Liver (tissue), 9 donors: ENCODE measurements around the gene PHLDB3. TPM values are rescaled to one million over a fixed set of nuclear protein-coding genes. Genes with fewer than 3 reads are reported as not detected.

Experiments used
- DNase-seq: peaks from one replicate; pipeline ENCODE4 v3.0.0-alpha.2; 2017; ENCODE audit warnings: low spot score
- H3K27ac ChIP-seq, 2 donors: one replicate each; pipeline ENCODE4 v1.7.0; 2013; ENCODE audit warnings: inconsistent platforms in 2 of 2, low read length in 2 of 2, control low read depth in 1 of 2, low read depth in 1 of 2, mild to moderate bottlenecking in 1 of 2
- H3K27me3 ChIP-seq, 4 donors: one replicate each; pipeline versions ENCODE4 v1.6.1 to v1.7.0; 2013; ENCODE audit warnings: low read length in 3 of 4, inconsistent platforms in 1 of 4, mild to moderate bottlenecking in 1 of 4, moderate library complexity in 1 of 4; ENCODE audit not compliant: control insufficient read depth in 4 of 4, insufficient read depth in 4 of 4
- H3K36me3 ChIP-seq, 4 donors: one replicate each; pipeline versions ENCODE4 v1.6.1 to v1.7.0; 2013; ENCODE audit warnings: low read length in 3 of 4, mild to moderate bottlenecking in 3 of 4, low read depth in 1 of 4, moderate library complexity in 1 of 4; ENCODE audit not compliant: control insufficient read depth in 4 of 4, insufficient read depth in 3 of 4
- H3K4me1 ChIP-seq, 4 donors: one replicate each; pipeline versions ENCODE4 v1.6.1 to v1.7.0; 2013; ENCODE audit warnings: low read length in 3 of 4, mild to moderate bottlenecking in 3 of 4, moderate library complexity in 1 of 4; ENCODE audit not compliant: control insufficient read depth in 4 of 4, insufficient read depth in 4 of 4
- H3K4me3 ChIP-seq, 3 donors: one replicate each; pipeline versions ENCODE4 v1.6.1 to v1.7.0; 2013; ENCODE audit warnings: low read length in 3 of 3, control low read depth in 1 of 3, low read depth in 1 of 3, mild to moderate bottlenecking in 1 of 3
- H3K9ac ChIP-seq, 2 donors: one replicate each; pipeline ENCODE4 v1.7.0; 2013; ENCODE audit warnings: low read length in 2 of 2, mild to moderate bottlenecking in 2 of 2, moderate library complexity in 2 of 2, control low read depth in 1 of 2, low read depth in 1 of 2
- H3K9me3 ChIP-seq, 4 donors: one replicate each; pipeline versions ENCODE4 v1.6.1 to v1.7.0; 2013; ENCODE audit warnings: low read length in 3 of 4; ENCODE audit not compliant: control insufficient read depth in 4 of 4
- ATF3 ChIP-seq: IDR thresholded peaks from 2 replicates; pipeline ENCODE4 v1.6.1; 2016; ENCODE audit warnings: antibody characterized with exemption
- CTCF ChIP-seq: fragments of 150-350 bp; IDR thresholded peaks from 2 replicates; pipeline ENCODE4 v1.5.1; 2017; ENCODE audit warnings: improper control_type of control experiment, low read depth, low read length; ENCODE audit not compliant: missing input control
- EGR1 ChIP-seq, 2 donors: IDR thresholded peaks; 2 replicates each; pipeline ENCODE4 v1.6.1; 2016 to 2018; ENCODE audit warnings: antibody characterized with exemption in 2 of 2, low read depth in 2 of 2
- FOXA1 ChIP-seq: IDR thresholded peaks from 2 replicates; pipeline ENCODE4 v1.6.1; 2016; ENCODE audit warnings: antibody characterized with exemption
- FOXA2 ChIP-seq: IDR thresholded peaks from 2 replicates; pipeline ENCODE4 v1.6.1; 2016; ENCODE audit warnings: antibody characterized with exemption
- GABPA ChIP-seq, 2 donors: IDR thresholded peaks in 1 of 2; conservative IDR thresholded peaks in 1 of 2; 2 replicates each; pipeline ENCODE4 v1.6.1; 2016; ENCODE audit warnings: antibody characterized with exemption in 2 of 2, mild to moderate bottlenecking in 1 of 2, moderate library complexity in 1 of 2
- JUND ChIP-seq, 2 donors: IDR thresholded peaks; 2 replicates each; pipeline ENCODE4 v1.6.1; 2016; ENCODE audit warnings: antibody characterized with exemption in 2 of 2
- NR2F2 ChIP-seq: IDR thresholded peaks from 2 replicates; pipeline ENCODE4 v1.6.1; 2016; ENCODE audit warnings: antibody characterized with exemption
- RAD21 ChIP-seq, 2 donors: IDR thresholded peaks; 2 replicates each; pipeline ENCODE4 v1.6.1; 2016; ENCODE audit warnings: antibody characterized with exemption in 2 of 2, mild to moderate bottlenecking in 2 of 2
- REST ChIP-seq: IDR thresholded peaks from 2 replicates; pipeline ENCODE4 v1.6.1; 2016; ENCODE audit warnings: antibody characterized with exemption, mild to moderate bottlenecking
- SP1 ChIP-seq: IDR thresholded peaks from 2 replicates; pipeline ENCODE4 v1.6.1; 2018; ENCODE audit warnings: antibody characterized with exemption, mild to moderate bottlenecking
- TAF1 ChIP-seq: conservative IDR thresholded peaks from 2 replicates; pipeline ENCODE4 v1.6.1; 2016; ENCODE audit warnings: antibody characterized with exemption, mild to moderate bottlenecking
- WGBS: extraction: QIAGEN DNeasy Blood & Tissue Kit; methylation state at CpG from one replicate; pipeline ENCODE4 v1.1.7; 2013; 5-methylcytosine and 5-hydroxymethylcytosine counted together
- polyA plus RNA-seq, 2 donors: library from polyadenylated mRNA; stranded (reverse) in 1 of 2; unstranded in 1 of 2; fragments of 200-250 nt in 1 of 2; fragments of >200 nt in 1 of 2; fragmentation: Nextera tagmentation in 1 of 2; extraction: Ambion mirVana in 1 of 2; gene quantifications; one replicate each; pipeline versions ENCODE4 v1.2.1 to v1.2.3, GENCODE V29; 2013 to 2015
- total RNA-seq, 2 donors: library from RNA; depleted of rRNA; stranded (reverse); fragments of >200 nt; gene quantifications; one replicate each; pipeline ENCODE4 v1.2.3, GENCODE V29; 2014
- donor health status: healthy.
- donor health status: healthy.
- donor health status: healthy.
- donor health status: healthy.
- donor health status: healthy.

Gene PHLDB3
- total and polyA plus RNA-seq, 4 donors, result 10.6 to 18.2 (median 11.7) TPM

DNA sequence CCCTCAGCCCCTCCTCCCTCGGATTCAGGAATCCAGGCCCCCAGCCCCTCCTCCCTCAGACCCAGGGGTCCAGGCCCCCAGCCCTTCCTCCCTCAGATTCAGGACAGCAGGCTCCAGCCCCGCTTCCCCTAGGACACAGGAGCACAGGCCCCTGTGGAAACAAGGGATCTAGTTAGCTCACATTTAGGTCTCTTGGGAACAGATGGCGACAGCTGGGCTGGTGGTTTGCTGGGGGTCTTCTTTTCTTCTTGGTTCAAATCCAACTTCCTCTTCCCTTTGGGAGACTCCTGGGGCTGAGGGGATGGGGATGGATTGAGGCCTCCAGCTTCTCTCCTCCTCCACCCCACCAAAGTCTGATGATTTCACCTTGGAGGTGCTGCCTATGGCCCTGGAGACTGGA lies 48.1 kb upstream of the PHLDB3 start (continued):
- TF ChIP-seq REST (no peak), RAD21 (IDR thresholded peaks at IDR 0.05) (no peak), ATF3 (no peak), NR2F2 (no peak), EGR1 (IDR thresholded peaks at IDR 0.05; ENCODE audit: low read depth in 2 of 2) (no peak), FOXA1 (no peak), FOXA2 (no peak)

GRCh38 chr19:43552198-43552450 lies 47.6 kb upstream of the PHLDB3 start:
- H3K4me1 ChIP-seq, result no peaks in the 10 kb centered on the region
- H3K9me3 ChIP-seq, result no peaks in the 10 kb centered on the region
- 96% methylated on average over 3 of the region's 3 CpGs for WGBS
- no peak for DNase-seq
- peaks cover 8 to 30% (median 14%) of the 10 kb centered on the region in 4 donors for H3K36me3 ChIP-seq
- no peak overlapping the region for H3K27ac ChIP-seq
- no peak overlapping the region for H3K4me3 ChIP-seq
- TF ChIP-seq EGR1 (IDR thresholded peaks at IDR 0.05; ENCODE audit: low read depth in 2 of 2) (no peak), JUND (IDR thresholded peaks at IDR 0.05) (no peak), CTCF (no peak), RAD21 (IDR thresholded peaks at IDR 0.05) (no peak), ATF3 (no peak), TAF1 (no peak), FOXA1 (no peak), NR2F2 (no peak)
- H3K9ac ChIP-seq, result no peak overlapping the region
- no peaks in the 10 kb centered on the region for H3K27me3 ChIP-seq

GRCh38 chr19:43551399-43552197 lies 47.1 kb upstream of the PHLDB3 start:
- peaks cover 8 to 30% (median 14%) of the 10 kb centered on the region in 4 donors for H3K36me3 ChIP-seq
- 93% methylated on average over 23 of the region's 23 CpGs for WGBS
- DNase-seq, result no peak

More at GRCh38 chr19:43551399-43552197, 47.1 kb upstream of the PHLDB3 start:
- Histone ChIP-seq H3K27me3 (no peaks in the 10 kb centered on the region), H3K9me3 (no peaks in the 10 kb centered on the region), H3K4me1 (no peaks in the 10 kb centered on the region), H3K27ac (no peak overlapping the region), H3K4me3 (no peak overlapping the region), H3K9ac (no peak overlapping the region)
- TF ChIP-seq ATF3 (no peak), NR2F2 (no peak), TAF1 (no peak), RAD21 (IDR thresholded peaks at IDR 0.05) (no peak), GABPA (IDR thresholded peaks at IDR 0.05 in 1 of 2, conservative IDR thresholded peaks at IDR 0.05 in 1 of 2) (no peak), SP1 (no peak)
